Endodermal cell (in vitro differentiated cells): Measurements from ENCODE around the gene NADSYN1. TPM values are rescaled to one million over a fixed set of nuclear protein-coding genes. Genes with fewer than 3 reads are reported as not detected.

Experiments
- DNase-seq: peaks from one replicate; pipeline ENCODE4 v3.0.0-alpha.2; 2017
- H3K27ac ChIP-seq: 2 replicates; pipeline ENCODE4 v1.5.1; 2013; ENCODE audit warnings: mild to moderate bottlenecking, low read depth, low read length, moderate library complexity
- H3K27me3 ChIP-seq: 2 replicates; pipeline ENCODE4 v1.6.1; 2013; ENCODE audit warnings: mild to moderate bottlenecking, low read length, moderate library complexity; ENCODE audit not compliant: insufficient read depth, control insufficient read depth, poor library complexity, severe bottlenecking
- H3K36me3 ChIP-seq: 2 replicates; pipeline ENCODE4 v1.7.0; 2013; ENCODE audit warnings: mild to moderate bottlenecking, low read length, moderate library complexity; ENCODE audit not compliant: control insufficient read depth, insufficient read depth
- H3K4me1 ChIP-seq: one replicate; pipeline ENCODE4 v1.7.0; 2013; ENCODE audit warnings: low read length; ENCODE audit not compliant: control insufficient read depth, insufficient read depth
- H3K4me3 ChIP-seq: 2 replicates; pipeline ENCODE4 v1.5.1; 2013; ENCODE audit warnings: mild to moderate bottlenecking, low read length, moderate library complexity
- H3K9ac ChIP-seq: 2 replicates; pipeline ENCODE4 v1.6.1; 2013; ENCODE audit warnings: mild to moderate bottlenecking, low read length, moderate library complexity; ENCODE audit not compliant: poor library complexity, severe bottlenecking; ENCODE audit errors: extremely low read depth
- H3K9me3 ChIP-seq: 2 replicates; pipeline ENCODE4 v1.6.1; 2013; ENCODE audit warnings: mild to moderate bottlenecking, low read length, moderate library complexity; ENCODE audit not compliant: control insufficient read depth
- H3K27ac Mint-ChIP-seq: 2 replicates; pipeline ENCODE4 v1.8.0; 2020; ENCODE audit warnings: mixed read lengths
- H3K27me3 Mint-ChIP-seq: 2 replicates; pipeline ENCODE4 v1.8.0; 2021; ENCODE audit warnings: mild to moderate bottlenecking, mixed read lengths; ENCODE audit not compliant: insufficient read depth
- H3K36me3 Mint-ChIP-seq: 2 replicates; pipeline ENCODE4 v1.8.0; 2020; ENCODE audit warnings: low read depth, mixed read lengths
- H3K4me1 Mint-ChIP-seq: 2 replicates; pipeline ENCODE4 v1.8.0; 2020; ENCODE audit warnings: mixed read lengths
- H3K4me3 Mint-ChIP-seq: 2 replicates; pipeline ENCODE4 v1.8.0; 2020; ENCODE audit warnings: mild to moderate bottlenecking, moderate library complexity, mixed read lengths
- H3K9me3 Mint-ChIP-seq: 2 replicates; pipeline ENCODE4 v1.8.0; 2020; ENCODE audit warnings: mild to moderate bottlenecking, mixed read lengths
- CTCF ChIP-seq: fragments of 200-600 bp; sonication (generic); conservative IDR thresholded peaks from 2 replicates; pipeline ENCODE4 v1.5.0; 2021; ENCODE audit warnings: antibody characterized with exemption, mild to moderate bottlenecking
- WGBS, 2 experiments: methylation state at CpG; one replicate each; pipeline versions ENCODE4 v1.1.5 to v1.1.7; 2013; ENCODE audit warnings: missing lambda C conversion rate in 2 of 2, mixed read lengths in 1 of 2; ENCODE audit not compliant: insufficient coverage in 1 of 2, insufficient read length in 1 of 2; 5-methylcytosine and 5-hydroxymethylcytosine counted together
- long read RNA-seq, 4 experiments: library from polyadenylated mRNA in 2 of 4; library from RNA in 1 of 4; library from capped mRNA in 1 of 4; stranded (forward) in 3 of 4; unstranded in 1 of 4; transcript quantifications; one replicate each; pipeline ENCODE4 v2.0.0, GENCODE V29; 2020 to 2021; ENCODE audit warnings: inconsistent platforms in 1 of 4
- polyA plus RNA-seq, 2 experiments: library from polyadenylated mRNA; stranded (reverse); fragments of 50-300 nt; gene quantifications; one replicate each; pipeline ENCODE4 v1.2.3, GENCODE V29; 2013
- total RNA-seq, 2 donors: library from RNA; stranded (reverse); fragmentation: NEBNext Ultra II Directional in 1 of 2; extraction: Animal tissue kit (Norgen Biotek cat#: 25700) in 1 of 2; gene quantifications; 2 replicates in 1 of 2; 3 replicates in 1 of 2; pipeline ENCODE4 v1.2.1, GENCODE V29; 2021

Gene NADSYN1
- 10 to 100 TPM; 51.9 to 61.6 TPM for total RNA-seq
- polyA plus RNA-seq (2013, experiment 1 of 2) = 38.2 TPM
- 35.9 TPM for polyA plus RNA-seq (2013, experiment 2 of 2)
- long read RNA-seq, experiment 1, partial matches to known transcripts = 3 of 15 reads
- long read RNA-seq, experiment 1, other reads (novel, unspliced or antisense) = 6 of 15 reads
- long read RNA-seq, experiment 2, transcript NADSYN1-201 (21 exons, 2,773 nt) = major isoform, 42 of 85 reads
- long read RNA-seq, experiment 2, transcript NADSYN1-222 (3 exons, 963 nt) = minor isoform, 7 of 85 reads
- long read RNA-seq, experiment 2, partial matches to known transcripts = 10 of 85 reads
- long read RNA-seq, experiment 2, other reads (novel, unspliced or antisense) = 24 of 85 reads
- long read RNA-seq, experiment 3, transcript NADSYN1-222 (3 exons, 963 nt) = minor isoform, 15 of 281 reads
- long read RNA-seq, experiment 3, transcript NADSYN1-201 (21 exons, 2,773 nt) = major isoform, 192 of 281 reads
- long read RNA-seq, experiment 3, partial matches to known transcripts = 17 of 281 reads
- long read RNA-seq, experiment 3, other reads (novel, unspliced or antisense) = 55 of 281 reads
- long read RNA-seq, experiment 4, partial matches to known transcripts = 3 of 8 reads
- long read RNA-seq, experiment 4, other reads (novel, unspliced or antisense) = 2 of 8 reads

- DNase-seq = peak; percentile 99
- no peaks in the 10 kb centered on the region for H3K27me3 Mint-ChIP-seq
- peak within 1 kb of the TSS; percentile 75 for H3K4me3 Mint-ChIP-seq
- no peak within 1 kb of the TSS for H3K27ac ChIP-seq
- H3K9me3 ChIP-seq = no peaks in the 10 kb centered on the region
- H3K27ac Mint-ChIP-seq = peak within 1 kb of the TSS; percentile 87
- 5 to 13% methylated on average over 21 to 61 of the region's 61 CpGs for WGBS, 2 experiments
- H3K27me3 ChIP-seq = no peaks in the 10 kb centered on the region
- H3K4me1 Mint-ChIP-seq = peaks cover 32% of the 10 kb centered on the region
- H3K36me3 Mint-ChIP-seq = peaks cover 32% of the 10 kb centered on the region
- H3K36me3 ChIP-seq = peaks cover 34% of the 10 kb centered on the region
- H3K4me1 ChIP-seq = no peaks in the 10 kb centered on the region
- peak within 1 kb of the TSS; percentile 65 for H3K9ac ChIP-seq
- TF ChIP-seq CTCF = no peak
- no peaks in the 10 kb centered on the region for H3K9me3 Mint-ChIP-seq
- H3K4me3 ChIP-seq = peak within 1 kb of the TSS; percentile 88
These were observed at the start of gene NADSYN1 for GRCh38 chr11:71453037-71453917. Gene NADSYN1, plus strand, starts transcription at chr11:71453203. Its CDS starts 94 bp downstream, at chr11:71453297.

GRCh38 chr11:71404209-71404608 is 48.8 kb upstream of the NADSYN1 start:
- peaks cover 4% of the 10 kb centered on the region for H3K9me3 Mint-ChIP-seq
- H3K36me3 Mint-ChIP-seq = no peaks in the 10 kb centered on the region
- Histone ChIP-seq H3K27ac (no peak overlapping the region), H3K4me3 (no peak overlapping the region), H3K4me1 (no peaks in the 10 kb centered on the region), H3K36me3 (no peaks in the 10 kb centered on the region), H3K9me3 (no peaks in the 10 kb centered on the region), H3K9ac (no peak overlapping the region), H3K27me3 (no peaks in the 10 kb centered on the region)
- H3K4me1 Mint-ChIP-seq = no peaks in the 10 kb centered on the region
- H3K27ac Mint-ChIP-seq = no peak overlapping the region
- H3K27me3 Mint-ChIP-seq = peaks cover 18% of the 10 kb centered on the region
- no peak for TF ChIP-seq CTCF
- 85 to 88% methylated on average over 4 to 8 of the region's 8 CpGs for WGBS, 2 experiments
- H3K4me3 Mint-ChIP-seq = no peak overlapping the region
- DNase-seq = no peak

GRCh38 chr11:71406681-71407080 is 46.3 kb upstream of the NADSYN1 start:
- Mint-ChIP-seq H3K4me1 (no peaks in the 10 kb centered on the region), H3K4me3 (no peak overlapping the region), H3K9me3 (peaks cover 4% of the 10 kb centered on the region), H3K27ac (no peak overlapping the region), H3K27me3 (peaks cover 18% of the 10 kb centered on the region), H3K36me3 (no peaks in the 10 kb centered on the region)
- Histone ChIP-seq H3K36me3 (no peaks in the 10 kb centered on the region), H3K9me3 (no peaks in the 10 kb centered on the region), H3K9ac (no peak overlapping the region), H3K27me3 (no peaks in the 10 kb centered on the region), H3K27ac (no peak overlapping the region), H3K4me3 (no peak overlapping the region), H3K4me1 (no peaks in the 10 kb centered on the region)
- 85 to 88% methylated on average over 2 to 10 of the region's 10 CpGs for WGBS, 2 experiments
- DNase-seq = no peak
- no peak for TF ChIP-seq CTCF
